ENCODE results near the gene RAB32. TPM values are rescaled to one million over a fixed set of nuclear protein-coding genes. Genes with fewer than 3 reads are reported as not detected.

The RAB32 gene
- total and polyA plus RNA-seq, 5 experiments from 2014 or later = 0.14 to 0.49 (median 0.34) TPM; not detected in 1

- DNase-seq (no peak), ATAC-seq (no peak)
- Mint-ChIP-seq H3K36me3 (no peaks in the 10 kb centered on the region), H3K4me1 (no peaks in the 10 kb centered on the region), H3K27ac (no peak overlapping the region), H3K4me3 (no peak overlapping the region), H3K9me3 (peaks cover 0 to 3% (median 0%) of the 10 kb centered on the region in 9 donors), H3K27me3 (peaks cover 0 to 3% (median 2%) of the 10 kb centered on the region in 5 donors)
- POLR2A ChIA-PET = no interaction called here
Measured at GRCh38 chr6:146592451-146592850, 48.8 kb downstream of the RAB32 start.

- Mint-ChIP-seq H3K4me1 (peaks cover under 1 to 3% (median 2%) of the 10 kb centered on the region in 4 donors), H3K9me3 (peaks cover 0 to 3% (median 0%) of the 10 kb centered on the region in 9 donors), H3K27me3 (peaks cover 0 to 11% (median 3%) of the 10 kb centered on the region in 5 donors), H3K36me3 (no peaks in the 10 kb centered on the region), H3K4me3 (no peak overlapping the region), H3K27ac (no peak overlapping the region)
- POLR2A ChIA-PET = no interaction called here
- no peak for DNase-seq
- no peak for ATAC-seq
Measured at GRCh38 chr6:146593986-146594385, 50.4 kb downstream of the RAB32 start.

GRCh38 chr6:146594495-146594894 lies 50.9 kb downstream of the RAB32 start:
- POLR2A ChIA-PET = no interaction called here
- peaks cover 0 to 3% (median 0%) of the 10 kb centered on the region in 9 donors for H3K9me3 Mint-ChIP-seq
- no peak for ATAC-seq

GRCh38 chr6:146595972-146596731 lies 52.5 kb downstream of the RAB32 start:
- Mint-ChIP-seq H3K36me3 (no peaks in the 10 kb centered on the region), H3K4me3 (no peak overlapping the region), H3K27me3 (peaks cover 4 to 21% (median 16%) of the 10 kb centered on the region in 5 donors), H3K9me3 (peaks cover 0 to 3% (median 0%) of the 10 kb centered on the region in 9 donors), H3K4me1 (peaks cover 3 to 15% (median 5%) of the 10 kb centered on the region in 4 donors), H3K27ac (no peak overlapping the region)
- DNase-seq (no peak), ATAC-seq (no peak)
- POLR2A ChIA-PET = no interaction called here

More at GRCh38 chr6:146594495-146594894, 50.9 kb downstream of the RAB32 start:
- no peak for DNase-seq
- Mint-ChIP-seq H3K27ac (no peak overlapping the region), H3K4me3 (no peak overlapping the region), H3K4me1 (peaks cover 3 to 8% (median 5%) of the 10 kb centered on the region in 4 donors), H3K36me3 (no peaks in the 10 kb centered on the region), H3K27me3 (peaks cover 2 to 14% (median 8%) of the 10 kb centered on the region in 5 donors)

- H3K4me1 Mint-ChIP-seq = peaks cover 3 to 15% (median 5%) of the 10 kb centered on the region in 4 donors
- no peaks in the 10 kb centered on the region for H3K36me3 Mint-ChIP-seq
- peak within 1 kb of the TSS in 7 of 10 donors; percentile 16 to 43 (median 40) for H3K4me3 Mint-ChIP-seq
- DNase-seq (no peak), ATAC-seq (no peak)
- H3K27me3 Mint-ChIP-seq = peaks cover 4 to 21% (median 15%) of the 10 kb centered on the region in 5 donors
- peaks cover 0 to 2% (median 0%) of the 10 kb centered on the region in 9 donors for H3K9me3 Mint-ChIP-seq
- H3K27ac Mint-ChIP-seq = no peak within 1 kb of the TSS
- POLR2A ChIA-PET = no interaction called here
Measured at GRCh38 chr6:146598772-146599405, 55.3 kb downstream of the RAB32 start, which contains the start of gene ADGB. TSS of gene ADGB (plus strand) at chr6:146598972. CDS start at chr6:146599041, 69 bp downstream.

GRCh38 chr6:146601352-146601751 lies 57.7 kb downstream of the RAB32 start:
- POLR2A ChIA-PET = no interaction called here
- Mint-ChIP-seq H3K27ac (no peak overlapping the region), H3K36me3 (no peaks in the 10 kb centered on the region), H3K9me3 (no peaks in the 10 kb centered on the region), H3K4me1 (peaks cover 3 to 15% (median 5%) of the 10 kb centered on the region in 4 donors), H3K27me3 (peaks cover 2 to 21% (median 12%) of the 10 kb centered on the region in 5 donors), H3K4me3 (no peak overlapping the region)
- ATAC-seq (no peak), DNase-seq (no peak)

GRCh38 chr6:146602526-146602925 lies 58.9 kb downstream of the RAB32 start:
- no peak overlapping the region for H3K4me3 Mint-ChIP-seq
- no peak overlapping the region for H3K27ac Mint-ChIP-seq
- H3K4me1 Mint-ChIP-seq = peaks cover 3 to 15% (median 5%) of the 10 kb centered on the region in 4 donors
- peaks cover 2 to 21% (median 12%) of the 10 kb centered on the region in 5 donors for H3K27me3 Mint-ChIP-seq
- H3K9me3 Mint-ChIP-seq = peaks cover 0 to 2% (median 0%) of the 10 kb centered on the region in 9 donors
- H3K36me3 Mint-ChIP-seq = no peaks in the 10 kb centered on the region
- ATAC-seq = no peak
- no peak for DNase-seq
- POLR2A ChIA-PET = no interaction called here

Other genes starting within 250 kb of the RAB32 start
- not detected for gene ADGB, start 55.1 kb downstream of the RAB32 start, total RNA-seq
- not detected for gene ADGB, start 55.1 kb downstream of the RAB32 start, polyA plus RNA-seq

Data from naive thymus-derived CD8-positive, alpha-beta T cell (primary cell).